ENCODE results near the gene TRIM6. TPM values are rescaled to one million over a fixed set of nuclear protein-coding genes. Genes with fewer than 3 reads are reported as not detected.

Gene TRIM6
- total RNA-seq, 1 experiment from 2014 or later, result 53.8 TPM

- Histone ChIP-seq H3K27ac (ENCODE audit: low read length) (no peak overlapping the region), H3K4me3 (ENCODE audit: low read depth in 2 of 2, low read length in 2 of 2) (no peak overlapping the region), H3K36me3 (ENCODE audit: control insufficient read depth, insufficient read depth, low read length) (no peaks in the 10 kb centered on the region), H3K4me1 (ENCODE audit: control insufficient read depth, insufficient read depth, low read length) (no peaks in the 10 kb centered on the region), H3K27me3 (ENCODE audit: control insufficient read depth, insufficient read depth, low read length) (no peaks in the 10 kb centered on the region), H3K9me3 (ENCODE audit: control insufficient read depth, insufficient read depth, low read depth, low read length) (no peaks in the 10 kb centered on the region)
- no peak for TF ChIP-seq SIN3A (IDR thresholded peaks at IDR 0.05; ENCODE audit: borderline replicate concordance, insufficient read depth, low read depth, low read length)
- TF ChIP-seq, protein P1, sequence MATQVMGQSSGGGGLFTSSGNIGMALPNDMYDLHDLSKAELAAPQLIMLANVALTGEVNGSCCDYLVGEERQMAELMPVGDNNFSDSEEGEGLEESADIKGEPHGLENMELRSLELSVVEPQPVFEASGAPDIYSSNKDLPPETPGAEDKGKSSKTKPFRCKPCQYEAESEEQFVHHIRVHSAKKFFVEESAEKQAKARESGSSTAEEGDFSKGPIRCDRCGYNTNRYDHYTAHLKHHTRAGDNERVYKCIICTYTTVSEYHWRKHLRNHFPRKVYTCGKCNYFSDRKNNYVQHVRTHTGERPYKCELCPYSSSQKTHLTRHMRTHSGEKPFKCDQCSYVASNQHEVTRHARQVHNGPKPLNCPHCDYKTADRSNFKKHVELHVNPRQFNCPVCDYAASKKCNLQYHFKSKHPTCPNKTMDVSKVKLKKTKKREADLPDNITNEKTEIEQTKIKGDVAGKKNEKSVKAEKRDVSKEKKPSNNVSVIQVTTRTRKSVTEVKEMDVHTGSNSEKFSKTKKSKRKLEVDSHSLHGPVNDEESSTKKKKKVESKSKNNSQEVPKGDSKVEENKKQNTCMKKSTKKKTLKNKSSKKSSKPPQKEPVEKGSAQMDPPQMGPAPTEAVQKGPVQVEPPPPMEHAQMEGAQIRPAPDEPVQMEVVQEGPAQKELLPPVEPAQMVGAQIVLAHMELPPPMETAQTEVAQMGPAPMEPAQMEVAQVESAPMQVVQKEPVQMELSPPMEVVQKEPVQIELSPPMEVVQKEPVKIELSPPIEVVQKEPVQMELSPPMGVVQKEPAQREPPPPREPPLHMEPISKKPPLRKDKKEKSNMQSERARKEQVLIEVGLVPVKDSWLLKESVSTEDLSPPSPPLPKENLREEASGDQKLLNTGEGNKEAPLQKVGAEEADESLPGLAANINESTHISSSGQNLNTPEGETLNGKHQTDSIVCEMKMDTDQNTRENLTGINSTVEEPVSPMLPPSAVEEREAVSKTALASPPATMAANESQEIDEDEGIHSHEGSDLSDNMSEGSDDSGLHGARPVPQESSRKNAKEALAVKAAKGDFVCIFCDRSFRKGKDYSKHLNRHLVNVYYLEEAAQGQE (IDR thresholded peaks at IDR 0.05; ENCODE audit: insufficient read depth in 1 of 2, low read depth in 2 of 2, low read length in 1 of 2), result no peak
- no peak for TF ChIP-seq TCF7L2 (IDR thresholded peaks at IDR 0.05; ENCODE audit: low read depth, low read length)
- TF ChIP-seq POLR2AphosphoS5 (IDR thresholded peaks at IDR 0.05; ENCODE audit: low read depth, low read length), result no peak
- TF ChIP-seq, protein P2, sequence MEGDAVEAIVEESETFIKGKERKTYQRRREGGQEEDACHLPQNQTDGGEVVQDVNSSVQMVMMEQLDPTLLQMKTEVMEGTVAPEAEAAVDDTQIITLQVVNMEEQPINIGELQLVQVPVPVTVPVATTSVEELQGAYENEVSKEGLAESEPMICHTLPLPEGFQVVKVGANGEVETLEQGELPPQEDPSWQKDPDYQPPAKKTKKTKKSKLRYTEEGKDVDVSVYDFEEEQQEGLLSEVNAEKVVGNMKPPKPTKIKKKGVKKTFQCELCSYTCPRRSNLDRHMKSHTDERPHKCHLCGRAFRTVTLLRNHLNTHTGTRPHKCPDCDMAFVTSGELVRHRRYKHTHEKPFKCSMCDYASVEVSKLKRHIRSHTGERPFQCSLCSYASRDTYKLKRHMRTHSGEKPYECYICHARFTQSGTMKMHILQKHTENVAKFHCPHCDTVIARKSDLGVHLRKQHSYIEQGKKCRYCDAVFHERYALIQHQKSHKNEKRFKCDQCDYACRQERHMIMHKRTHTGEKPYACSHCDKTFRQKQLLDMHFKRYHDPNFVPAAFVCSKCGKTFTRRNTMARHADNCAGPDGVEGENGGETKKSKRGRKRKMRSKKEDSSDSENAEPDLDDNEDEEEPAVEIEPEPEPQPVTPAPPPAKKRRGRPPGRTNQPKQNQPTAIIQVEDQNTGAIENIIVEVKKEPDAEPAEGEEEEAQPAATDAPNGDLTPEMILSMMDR (IDR thresholded peaks at IDR 0.05), result no peak
- no TSS peak for BruUV-seq (replicated peaks)
- ChIA-PET POLR2A (no interaction called here), CTCF (no interaction called here)
- intact Hi-C loops (cut with micrococcal nuclease; ENCODE audit: unreplicated experiment), result no loop called here
- in situ Hi-C loops (cut with HindIII; ENCODE audit: low pct_unique_long_range_greater_than_20kb, low sequenced_read_pairs), result no loop called here
- no peak for DNase-seq (ENCODE audit: low read depth, low spot score)
- ATAC-seq, result no peak
Observed at GRCh38 chr11:5631969-5632635, 35.7 kb downstream of the TRIM6 start.

- in situ Hi-C loops (cut with HindIII; ENCODE audit: low pct_unique_long_range_greater_than_20kb, low sequenced_read_pairs) (no loop called here), intact Hi-C loops (cut with micrococcal nuclease; ENCODE audit: unreplicated experiment) (no loop called here)
- Histone ChIP-seq H3K4me1 (ENCODE audit: control insufficient read depth, insufficient read depth, low read length) (no peaks in the 10 kb centered on the region), H3K36me3 (ENCODE audit: control insufficient read depth, insufficient read depth, low read length) (no peaks in the 10 kb centered on the region), H3K27me3 (ENCODE audit: control insufficient read depth, insufficient read depth, low read length) (no peaks in the 10 kb centered on the region), H3K9me3 (ENCODE audit: control insufficient read depth, insufficient read depth, low read depth, low read length) (no peaks in the 10 kb centered on the region), H3K4me3 (ENCODE audit: low read depth in 2 of 2, low read length in 2 of 2) (no peak overlapping the region), H3K27ac (ENCODE audit: low read length) (no peak overlapping the region)
- POLR2A ChIA-PET, result no interaction called here
- ATAC-seq (no peak), DNase-seq (ENCODE audit: low read depth, low spot score) (no peak)
- CTCF ChIA-PET, result no interaction called here
- TF ChIP-seq SIN3A (IDR thresholded peaks at IDR 0.05; ENCODE audit: borderline replicate concordance, insufficient read depth, low read depth, low read length) (no peak), TCF7L2 (IDR thresholded peaks at IDR 0.05; ENCODE audit: low read depth, low read length) (no peak), POLR2AphosphoS5 (IDR thresholded peaks at IDR 0.05; ENCODE audit: low read depth, low read length) (no peak)
- TF ChIP-seq, protein P2 (IDR thresholded peaks at IDR 0.05), result no peak
- TF ChIP-seq, protein P1 (IDR thresholded peaks at IDR 0.05; ENCODE audit: insufficient read depth in 1 of 2, low read depth in 2 of 2, low read length in 1 of 2), result no peak
- BruUV-seq (replicated peaks), result no TSS peak
Observed at GRCh38 chr11:5639953-5640352, 43.5 kb downstream of the TRIM6 start.
